Cardiac fibroblast (primary cell): Measurements from ENCODE around the gene FHDC1.

Source experiments
- DNase-seq, 2 donors: peaks; one replicate each; pipeline versions ENCODE4 v3.0.0 to v3.0.0-alpha.2; 2010; ENCODE audit warnings: low read depth in 2 of 2
- H3K4me3 ChIP-seq, 2 donors: replicated peaks in 1 of 2; 1 replicate in 1 of 2; 2 replicates in 1 of 2; pipeline ENCODE4 v1.5.1; 2011; ENCODE audit warnings: low read depth in 2 of 2, low read length in 2 of 2, mild to moderate bottlenecking in 2 of 2, moderate library complexity in 1 of 2
- CTCF ChIP-seq: IDR thresholded peaks from one replicate; pipeline ENCODE4 v1.5.1; 2011; ENCODE audit warnings: low read depth, mild to moderate bottlenecking, low read length, inconsistent platforms

The FHDC1 gene

GRCh38 chr4:152988721-152989553 lies 52.8 kb downstream of the FHDC1 start:
- no peak for TF ChIP-seq CTCF
- H3K4me3 ChIP-seq, result no peak overlapping the region
- no peak for DNase-seq

GRCh38 chr4:152989554-152989970 lies 53.4 kb downstream of the FHDC1 start:
- no peak for TF ChIP-seq CTCF
- no peak overlapping the region for H3K4me3 ChIP-seq
- no peak for DNase-seq

GRCh38 chr4:152990471-152991131 lies 54.5 kb downstream of the FHDC1 start:
- no peak for DNase-seq
- no peak overlapping the region for H3K4me3 ChIP-seq
- no peak for TF ChIP-seq CTCF

- no peak overlapping the region for H3K4me3 ChIP-seq
- no peak for DNase-seq
- no peak for TF ChIP-seq CTCF
These were observed 55.3 kb downstream of the FHDC1 start for GRCh38 chr4:152991398-152991797.

- DNase-seq, result no peak
- no peak overlapping the region for H3K4me3 ChIP-seq
- no peak for TF ChIP-seq CTCF
These were observed 55.9 kb downstream of the FHDC1 start for GRCh38 chr4:152992027-152992426.

- TF ChIP-seq CTCF, result no peak
- no peak overlapping the region for H3K4me3 ChIP-seq
- DNase-seq, result no peak
These were observed 56.3 kb downstream of the FHDC1 start for GRCh38 chr4:152992466-152992865.
